ENCODE measurements around the gene RBP5.

Gene RBP5

DNA sequence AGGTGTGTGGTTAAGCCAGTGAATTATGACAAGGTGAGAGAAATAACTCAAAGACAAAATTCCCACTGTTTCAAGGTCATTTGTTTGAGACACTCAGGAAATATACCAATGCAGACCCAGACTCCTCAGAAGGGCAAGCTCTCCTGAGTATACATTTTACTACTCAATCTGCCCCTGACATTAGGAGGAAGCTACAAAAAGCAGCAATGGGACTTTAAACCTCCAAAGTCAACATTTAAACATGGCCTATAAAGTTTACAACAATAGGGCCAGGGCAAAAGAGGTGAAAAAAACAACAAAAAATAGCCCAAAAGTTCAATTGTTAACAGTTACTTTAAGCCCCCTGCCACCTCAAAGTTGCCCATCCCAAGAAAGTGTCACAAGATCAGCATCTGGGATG, 41.3 kb upstream of the RBP5 start:
- H3K79me2 ChIP-seq: no peaks in the 10 kb centered on the region
- no peaks in the 10 kb centered on the region for H3K9me3 ChIP-seq (ENCODE audit: control insufficient read depth, low read length)
- H3K9ac ChIP-seq: no peak overlapping the region
- TF ChIP-seq, protein P1, sequence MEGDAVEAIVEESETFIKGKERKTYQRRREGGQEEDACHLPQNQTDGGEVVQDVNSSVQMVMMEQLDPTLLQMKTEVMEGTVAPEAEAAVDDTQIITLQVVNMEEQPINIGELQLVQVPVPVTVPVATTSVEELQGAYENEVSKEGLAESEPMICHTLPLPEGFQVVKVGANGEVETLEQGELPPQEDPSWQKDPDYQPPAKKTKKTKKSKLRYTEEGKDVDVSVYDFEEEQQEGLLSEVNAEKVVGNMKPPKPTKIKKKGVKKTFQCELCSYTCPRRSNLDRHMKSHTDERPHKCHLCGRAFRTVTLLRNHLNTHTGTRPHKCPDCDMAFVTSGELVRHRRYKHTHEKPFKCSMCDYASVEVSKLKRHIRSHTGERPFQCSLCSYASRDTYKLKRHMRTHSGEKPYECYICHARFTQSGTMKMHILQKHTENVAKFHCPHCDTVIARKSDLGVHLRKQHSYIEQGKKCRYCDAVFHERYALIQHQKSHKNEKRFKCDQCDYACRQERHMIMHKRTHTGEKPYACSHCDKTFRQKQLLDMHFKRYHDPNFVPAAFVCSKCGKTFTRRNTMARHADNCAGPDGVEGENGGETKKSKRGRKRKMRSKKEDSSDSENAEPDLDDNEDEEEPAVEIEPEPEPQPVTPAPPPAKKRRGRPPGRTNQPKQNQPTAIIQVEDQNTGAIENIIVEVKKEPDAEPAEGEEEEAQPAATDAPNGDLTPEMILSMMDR (IDR thresholded peaks at IDR 0.05): no peak
- no peak overlapping the region for H2AFZ ChIP-seq
- H3K27ac ChIP-seq: no peak overlapping the region
- no peaks in the 10 kb centered on the region for H3K4me1 ChIP-seq
- H3K4me2 ChIP-seq (ENCODE audit: low read length): no peak overlapping the region
- H3K36me3 ChIP-seq (ENCODE audit: control insufficient read depth, insufficient read depth, low read length): no peaks in the 10 kb centered on the region
- no peak overlapping the region for H3K4me3 ChIP-seq (ENCODE audit: low read depth, low read length)
- H3K27me3 ChIP-seq (ENCODE audit: control insufficient read depth, insufficient read depth, low read length): no peaks in the 10 kb centered on the region

DNA sequence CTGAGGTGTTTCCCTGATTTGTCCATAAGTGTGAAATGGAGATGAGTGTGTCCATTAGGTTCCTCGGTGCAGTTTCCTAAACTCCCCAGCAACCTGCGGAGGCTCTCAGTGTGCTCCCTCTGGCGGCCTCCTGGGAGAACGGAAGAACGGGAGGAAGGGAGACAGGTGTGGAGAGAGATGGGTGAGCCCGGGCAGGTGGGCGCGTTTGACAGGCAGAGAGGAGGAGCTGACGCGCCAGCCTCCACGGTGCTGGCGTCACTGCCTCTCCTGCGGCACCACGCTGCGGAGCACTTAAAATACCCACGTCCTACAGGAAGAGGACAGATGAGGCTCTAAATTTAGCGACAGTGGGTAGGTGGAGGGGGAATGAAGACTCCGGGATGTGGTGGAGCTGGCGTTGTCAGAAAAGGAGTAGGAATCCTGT, 34.0 kb upstream of the RBP5 start:
- Histone ChIP-seq H3K4me3 (ENCODE audit: low read depth, low read length) (peak overlapping the region; percentile 17), H3K36me3 (ENCODE audit: control insufficient read depth, insufficient read depth, low read length) (no peaks in the 10 kb centered on the region), H3K4me1 (peaks cover 32% of the 10 kb centered on the region), H3K27ac (peak overlapping the region; percentile 54), H3K27me3 (ENCODE audit: control insufficient read depth, insufficient read depth, low read length) (no peaks in the 10 kb centered on the region), H2AFZ (peak overlapping the region; percentile 97), H3K79me2 (no peaks in the 10 kb centered on the region), H3K4me2 (ENCODE audit: low read length) (peak overlapping the region; percentile 60), H3K9me3 (ENCODE audit: control insufficient read depth, low read length) (no peaks in the 10 kb centered on the region), H3K9ac (no peak overlapping the region)
- TF ChIP-seq, protein P1 (IDR thresholded peaks at IDR 0.05): peak; percentile 87

- Histone ChIP-seq H3K27ac (peak overlapping the region; percentile 54), H3K79me2 (no peaks in the 10 kb centered on the region), H3K9ac (no peak overlapping the region), H2AFZ (peak overlapping the region; percentile 97), H3K4me1 (peaks cover 41% of the 10 kb centered on the region), H3K4me3 (ENCODE audit: low read depth, low read length) (no peak overlapping the region), H3K36me3 (ENCODE audit: control insufficient read depth, insufficient read depth, low read length) (no peaks in the 10 kb centered on the region), H3K9me3 (ENCODE audit: control insufficient read depth, low read length) (no peaks in the 10 kb centered on the region), H3K4me2 (ENCODE audit: low read length) (no peak overlapping the region), H3K27me3 (ENCODE audit: control insufficient read depth, insufficient read depth, low read length) (no peaks in the 10 kb centered on the region)
- TF ChIP-seq, protein P1 (IDR thresholded peaks at IDR 0.05): no peak
Measured at GRCh38 chr12:7161811-7162210, 33.1 kb upstream of the RBP5 start.

- TF ChIP-seq, protein P1 (IDR thresholded peaks at IDR 0.05): no peak
- H3K4me2 ChIP-seq (ENCODE audit: low read length): no peak overlapping the region
- H3K27ac ChIP-seq: peak overlapping the region; percentile 54
- no peaks in the 10 kb centered on the region for H3K27me3 ChIP-seq (ENCODE audit: control insufficient read depth, insufficient read depth, low read length)
- peaks cover 45% of the 10 kb centered on the region for H3K4me1 ChIP-seq
- H3K36me3 ChIP-seq (ENCODE audit: control insufficient read depth, insufficient read depth, low read length): no peaks in the 10 kb centered on the region
- H3K9ac ChIP-seq: no peak overlapping the region
- H2AFZ ChIP-seq: peak overlapping the region; percentile 97
- no peak overlapping the region for H3K4me3 ChIP-seq (ENCODE audit: low read depth, low read length)
- no peaks in the 10 kb centered on the region for H3K9me3 ChIP-seq (ENCODE audit: control insufficient read depth, low read length)
- peaks cover 3% of the 10 kb centered on the region for H3K79me2 ChIP-seq
Measured at GRCh38 chr12:7161327-7161726, 32.6 kb upstream of the RBP5 start.

GRCh38 chr12:7160183-7160582, 31.5 kb upstream of the RBP5 start:
- no peaks in the 10 kb centered on the region for H3K27me3 ChIP-seq (ENCODE audit: control insufficient read depth, insufficient read depth, low read length)
- TF ChIP-seq, protein P1 (IDR thresholded peaks at IDR 0.05): no peak
- no peak overlapping the region for H2AFZ ChIP-seq
- H3K79me2 ChIP-seq: peaks cover 3% of the 10 kb centered on the region
- H3K9me3 ChIP-seq (ENCODE audit: control insufficient read depth, low read length): no peaks in the 10 kb centered on the region
- no peak overlapping the region for H3K9ac ChIP-seq
- no peak overlapping the region for H3K4me3 ChIP-seq (ENCODE audit: low read depth, low read length)
- no peaks in the 10 kb centered on the region for H3K36me3 ChIP-seq (ENCODE audit: control insufficient read depth, insufficient read depth, low read length)
- H3K4me2 ChIP-seq (ENCODE audit: low read length): no peak overlapping the region
- peaks cover 57% of the 10 kb centered on the region for H3K4me1 ChIP-seq
- H3K27ac ChIP-seq: peak overlapping the region; percentile 54
